Keratinocyte (primary cell): ENCODE results near the gene SKOR2. TPM values are rescaled to one million over a fixed set of nuclear protein-coding genes. Genes with fewer than 3 reads are reported as not detected.

Experiments used
- DNase-seq: peaks from one replicate; pipeline ENCODE4 v3.0.0-alpha.2; 2011; ENCODE audit warnings: low read depth, missing footprints, low spot score
- FAIRE-seq: peaks from 2 replicates; lab custom pipeline; 2011; peaks lifted over from hg19 to GRCh38; lab: Jason Lieb, UNC
- H2AFZ ChIP-seq: 2 replicates; pipeline ENCODE4 v1.6.0; 2012; ENCODE audit warnings: low read length, control low read depth, inconsistent platforms; ENCODE audit not compliant: control insufficient read depth
- H3K27ac ChIP-seq: 2 replicates; pipeline ENCODE4 v1.5.1; 2011; ENCODE audit warnings: low read length; ENCODE audit not compliant: control insufficient read depth, insufficient read depth
- H3K27me3 ChIP-seq: 3 replicates; pipeline ENCODE4 v1.6.0; 2011; ENCODE audit warnings: low read length; ENCODE audit not compliant: control insufficient read depth, insufficient read depth; ENCODE audit errors: extremely low read depth
- H3K36me3 ChIP-seq, 2 experiments: 2 replicates in 1 of 2; 3 replicates in 1 of 2; pipeline ENCODE4 v1.5.1; 2011; ENCODE audit warnings: low read length in 2 of 2, mild to moderate bottlenecking in 1 of 2; ENCODE audit not compliant: control insufficient read depth in 2 of 2, insufficient read depth in 2 of 2; ENCODE audit errors: extremely low read depth in 1 of 2
- H3K4me1 ChIP-seq: 3 replicates; pipeline ENCODE4 v1.5.1; 2011; ENCODE audit warnings: low read length; ENCODE audit not compliant: control insufficient read depth, insufficient read depth; ENCODE audit errors: extremely low read depth
- H3K4me2 ChIP-seq: 3 replicates; pipeline ENCODE4 v1.6.0; 2011; ENCODE audit warnings: low read depth, low read length; ENCODE audit not compliant: control insufficient read depth, insufficient read depth; ENCODE audit errors: extremely low read depth
- H3K4me3 ChIP-seq, 3 experiments: fragments of 200-600 bp in 1 of 3; sonication (generic) in 1 of 3; 2 replicates in 2 of 3; 3 replicates in 1 of 3; pipeline ENCODE4 v1.5.1; 2011 to 2016; ENCODE audit warnings: low read length in 3 of 3, mild to moderate bottlenecking in 3 of 3, control low read depth in 2 of 3, inconsistent platforms in 1 of 3, low read depth in 1 of 3, mixed read lengths in 1 of 3, mixed run types in 1 of 3, moderate library complexity in 1 of 3; ENCODE audit not compliant: control insufficient read depth in 2 of 3, insufficient read depth in 2 of 3; ENCODE audit errors: extremely low read depth in 1 of 3
- H3K79me2 ChIP-seq: 2 replicates; pipeline ENCODE4 v1.6.0; 2012; ENCODE audit warnings: low read length; ENCODE audit not compliant: control insufficient read depth, insufficient read depth
- H3K9ac ChIP-seq: 3 replicates; pipeline ENCODE4 v1.6.0; 2011; ENCODE audit warnings: low read length; ENCODE audit not compliant: control insufficient read depth, insufficient read depth; ENCODE audit errors: extremely low read depth
- H3K9me1 ChIP-seq: 3 replicates; pipeline ENCODE4 v1.6.0; 2011; ENCODE audit warnings: low read length; ENCODE audit not compliant: control insufficient read depth, insufficient read depth; ENCODE audit errors: extremely low read depth
- H3K9me3 ChIP-seq: 2 replicates; pipeline ENCODE4 v1.5.1; 2012; ENCODE audit warnings: low read depth, low read length; ENCODE audit not compliant: control insufficient read depth
- H4K20me1 ChIP-seq: 3 replicates; pipeline ENCODE4 v1.6.0; 2011; ENCODE audit warnings: low read length; ENCODE audit not compliant: control insufficient read depth, insufficient read depth; ENCODE audit errors: extremely low read depth
- EZH2 ChIP-seq: IDR thresholded peaks from one replicate; pipeline ENCODE4 v1.6.1; 2012; ENCODE audit warnings: inconsistent platforms, mild to moderate bottlenecking, low read length, moderate library complexity
- dilution Hi-C: fragments of 300-500 bp; cut with MboI; formaldehyde crosslinking; loops from one replicate; pipeline ENCODE4 v1.7.0; 2020; ENCODE audit warnings: low sequenced_read_pairs; ENCODE audit not compliant: extremely low pct_ligation_motif_present
- polyA plus RNA-seq, 5 experiments: library from polyadenylated mRNA; depleted of rRNA in 3 of 5; stranded (reverse) in 3 of 5; stranded (forward) in 1 of 5; unstranded in 1 of 5; fragments of >200 nt; gene quantifications; 1 replicate in 1 of 5; 2 replicates in 3 of 5; 3 replicates in 1 of 5; pipeline versions ENCODE4 v1.2.1 to v1.2.3, GENCODE V29; 2011 to 2012; ENCODE audit warnings: missing spikeins in 2 of 5, low read depth in 1 of 5, low replicate concordance in 1 of 5
- TF ChIP-seq, protein P1 (sequence below), 3 experiments: IDR thresholded peaks in 1 of 3; conservative IDR thresholded peaks in 1 of 3; optimal IDR thresholded peaks in 1 of 3; 2 replicates in 2 of 3; 3 replicates in 1 of 3; pipeline versions ENCODE3 to v1.5.1; 2011; ENCODE audit warnings: low read length in 3 of 3, mild to moderate bottlenecking in 3 of 3, moderate library complexity in 2 of 3, control low read depth in 1 of 3, inconsistent platforms in 1 of 3; ENCODE audit not compliant: insufficient read depth in 2 of 3; ENCODE audit errors: extremely low read depth in 1 of 3

SKOR2 gene
- polyA plus RNA-seq, 1 donor (not counting 4 experiments of a cell fraction or from before 2014, with no cell fraction given) = not detected

- Histone ChIP-seq H3K27me3 (peaks cover 44% of the 10 kb centered on the region), H3K9me1 (no peaks in the 10 kb centered on the region), H3K79me2 (no peaks in the 10 kb centered on the region), H2AFZ (no peak overlapping the region), H3K27ac (no peak overlapping the region), H4K20me1 (no peaks in the 10 kb centered on the region), H3K9me3 (peaks cover 5% of the 10 kb centered on the region), H3K4me1 (no peaks in the 10 kb centered on the region), H3K36me3 (no peaks in the 10 kb centered on the region), H3K4me3 (no peak overlapping the region), H3K4me2 (no peak overlapping the region), H3K9ac (no peak overlapping the region)
- TF ChIP-seq, protein P1, sequence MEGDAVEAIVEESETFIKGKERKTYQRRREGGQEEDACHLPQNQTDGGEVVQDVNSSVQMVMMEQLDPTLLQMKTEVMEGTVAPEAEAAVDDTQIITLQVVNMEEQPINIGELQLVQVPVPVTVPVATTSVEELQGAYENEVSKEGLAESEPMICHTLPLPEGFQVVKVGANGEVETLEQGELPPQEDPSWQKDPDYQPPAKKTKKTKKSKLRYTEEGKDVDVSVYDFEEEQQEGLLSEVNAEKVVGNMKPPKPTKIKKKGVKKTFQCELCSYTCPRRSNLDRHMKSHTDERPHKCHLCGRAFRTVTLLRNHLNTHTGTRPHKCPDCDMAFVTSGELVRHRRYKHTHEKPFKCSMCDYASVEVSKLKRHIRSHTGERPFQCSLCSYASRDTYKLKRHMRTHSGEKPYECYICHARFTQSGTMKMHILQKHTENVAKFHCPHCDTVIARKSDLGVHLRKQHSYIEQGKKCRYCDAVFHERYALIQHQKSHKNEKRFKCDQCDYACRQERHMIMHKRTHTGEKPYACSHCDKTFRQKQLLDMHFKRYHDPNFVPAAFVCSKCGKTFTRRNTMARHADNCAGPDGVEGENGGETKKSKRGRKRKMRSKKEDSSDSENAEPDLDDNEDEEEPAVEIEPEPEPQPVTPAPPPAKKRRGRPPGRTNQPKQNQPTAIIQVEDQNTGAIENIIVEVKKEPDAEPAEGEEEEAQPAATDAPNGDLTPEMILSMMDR (optimal IDR thresholded peaks at IDR 0.05 in 1 of 3, IDR thresholded peaks at IDR 0.05 in 1 of 3, conservative IDR thresholded peaks at IDR 0.05 in 1 of 3; ENCODE audit: extremely low read depth in 1 of 3, insufficient read depth in 2 of 3, low read length in 3 of 3) = no peak
- no peak for TF ChIP-seq EZH2
- DNase-seq = no peak
- dilution Hi-C loops = no loop called here
- no peak for FAIRE-seq
Measured at GRCh38 chr18:47244086-47244485, 7.4 kb downstream of the SKOR2 start.

DNA sequence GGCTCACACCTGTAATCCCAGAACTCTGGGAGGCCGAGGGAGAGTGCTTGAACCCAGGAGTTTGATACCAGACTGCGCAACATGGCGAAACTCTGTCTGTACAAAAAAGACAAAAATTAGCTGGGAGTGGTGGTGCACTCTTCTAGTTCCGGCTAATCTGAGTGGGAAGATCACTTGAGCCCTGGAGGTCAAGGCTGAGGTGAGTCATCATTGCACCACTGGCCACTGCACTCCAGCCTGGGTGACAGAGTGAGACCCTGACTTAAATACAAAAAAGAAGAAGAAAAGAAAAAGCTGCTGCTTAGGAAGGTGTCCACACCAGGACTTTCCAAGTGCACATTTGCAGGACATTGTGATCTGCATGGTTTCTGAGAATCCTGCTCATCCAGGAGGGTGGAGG lies 16.4 kb downstream of the SKOR2 start:
- TF ChIP-seq EZH2 = no peak
- TF ChIP-seq, protein P1 (optimal IDR thresholded peaks at IDR 0.05 in 1 of 3, IDR thresholded peaks at IDR 0.05 in 1 of 3, conservative IDR thresholded peaks at IDR 0.05 in 1 of 3; ENCODE audit: extremely low read depth in 1 of 3, insufficient read depth in 2 of 3, low read length in 3 of 3) = no peak
- Histone ChIP-seq H3K4me3 (no peak overlapping the region), H3K79me2 (no peaks in the 10 kb centered on the region), H2AFZ (no peak overlapping the region), H3K36me3 (no peaks in the 10 kb centered on the region), H4K20me1 (no peaks in the 10 kb centered on the region), H3K27ac (no peak overlapping the region), H3K27me3 (peaks cover 6% of the 10 kb centered on the region), H3K9me1 (no peaks in the 10 kb centered on the region), H3K4me1 (no peaks in the 10 kb centered on the region), H3K4me2 (no peak overlapping the region), H3K9me3 (no peaks in the 10 kb centered on the region), H3K9ac (no peak overlapping the region)
- dilution Hi-C loops = no loop called here
- FAIRE-seq = no peak
- DNase-seq = no peak
